NCI-H2227 (cell line): ENCODE measurements around the gene LOXL4.

Experiments
- DNase-seq: peaks from one replicate; lab custom pipeline; 2025; ENCODE audit not compliant: unreplicated experiment; lab: John Stamatoyannopoulos, UW

The LOXL4 gene

DNA sequence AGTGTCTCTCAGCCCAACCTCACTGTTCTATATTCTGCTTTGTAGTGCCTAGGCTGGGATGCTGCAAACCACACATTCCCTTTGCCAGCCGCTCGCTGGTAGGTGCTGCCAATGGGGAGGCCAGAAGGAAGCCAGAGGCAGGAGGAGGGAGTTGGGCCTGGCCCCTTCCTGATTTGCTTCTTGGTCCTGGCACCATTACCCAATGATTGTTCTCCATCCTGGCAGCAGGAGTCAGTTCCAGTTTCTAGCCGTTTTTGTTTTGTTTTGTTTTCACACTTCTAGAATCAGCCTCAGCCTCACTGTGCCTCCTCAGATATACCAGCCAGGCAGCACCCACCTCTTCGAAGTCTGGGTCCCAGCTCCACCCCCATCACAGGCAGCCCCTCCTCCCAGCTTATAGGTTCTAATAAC lies 27.4 kb upstream of the LOXL4 start:
- no peak for DNase-seq

DNA sequence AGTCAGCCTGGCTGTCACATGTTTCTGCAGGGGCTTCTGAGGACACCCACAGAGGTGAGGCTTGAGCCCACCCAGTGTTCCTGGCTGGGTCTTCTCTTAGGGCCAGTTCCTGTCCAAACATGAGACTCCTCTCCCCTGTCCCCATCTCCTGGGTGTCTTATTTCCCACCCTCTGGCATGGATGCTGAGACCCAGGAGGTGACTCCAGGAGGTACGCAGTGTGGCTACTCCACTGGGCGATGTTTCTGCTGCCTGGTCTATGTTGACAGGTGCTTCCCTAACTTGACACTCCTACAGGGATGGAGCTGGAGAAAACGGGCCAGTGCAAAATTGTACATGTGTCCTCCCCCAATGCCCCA lies 26.3 kb upstream of the LOXL4 start:
- DNase-seq = no peak

DNA sequence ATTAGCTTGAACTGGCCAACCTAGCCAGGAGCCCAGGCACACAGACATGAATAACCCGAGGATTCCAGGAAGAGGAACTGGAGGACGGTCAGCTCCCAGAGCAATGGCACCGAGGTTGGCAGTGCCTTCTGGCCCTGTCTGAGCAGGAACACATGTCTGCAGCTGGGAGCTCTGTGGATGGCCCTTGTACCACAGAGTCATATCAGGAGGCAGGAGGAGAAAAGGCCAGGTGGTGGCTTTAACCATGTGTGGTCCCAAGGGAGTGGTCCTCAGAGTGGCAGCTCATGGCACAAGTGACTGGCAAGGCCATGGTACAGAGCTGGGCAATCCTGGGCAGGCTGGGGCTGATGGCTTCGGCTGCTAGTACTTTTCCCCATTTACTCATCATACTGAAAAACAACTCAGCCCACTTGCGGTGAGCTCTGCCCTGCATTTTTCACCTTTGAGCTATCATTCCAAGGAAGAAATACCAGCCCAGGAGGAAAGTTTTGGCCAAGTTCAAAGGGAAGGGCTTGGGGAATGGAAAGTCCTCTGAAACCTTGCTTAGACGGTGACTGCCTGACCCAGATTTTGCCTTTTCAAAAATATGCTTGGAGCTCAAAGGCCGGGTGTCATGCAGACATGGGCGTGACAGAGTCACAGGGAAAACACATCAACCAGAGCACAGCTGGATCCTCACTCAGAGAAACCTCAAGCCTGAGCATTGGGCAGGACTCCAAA lies 25.7 kb upstream of the LOXL4 start:
- no peak for DNase-seq

DNA sequence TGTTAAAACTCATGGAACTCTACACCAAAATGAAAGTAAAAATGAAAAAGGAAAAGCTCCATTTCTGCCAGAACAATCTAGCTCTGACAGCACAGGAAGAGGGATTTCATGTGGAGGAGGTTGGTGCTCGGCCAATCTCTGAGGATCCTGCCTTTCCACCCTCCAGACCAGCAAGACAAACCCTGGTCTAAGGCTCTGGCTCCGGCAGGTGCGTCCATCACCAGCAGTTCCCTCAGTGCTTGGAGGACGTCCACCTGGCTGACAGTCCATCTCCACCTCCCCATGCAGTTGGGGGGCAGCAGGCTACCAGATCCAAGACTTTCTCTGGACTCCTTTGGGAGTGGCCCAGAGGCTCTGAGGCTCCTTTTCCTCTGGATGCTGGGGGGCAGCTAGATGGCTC lies 25.0 kb upstream of the LOXL4 start:
- DNase-seq = no peak

DNA sequence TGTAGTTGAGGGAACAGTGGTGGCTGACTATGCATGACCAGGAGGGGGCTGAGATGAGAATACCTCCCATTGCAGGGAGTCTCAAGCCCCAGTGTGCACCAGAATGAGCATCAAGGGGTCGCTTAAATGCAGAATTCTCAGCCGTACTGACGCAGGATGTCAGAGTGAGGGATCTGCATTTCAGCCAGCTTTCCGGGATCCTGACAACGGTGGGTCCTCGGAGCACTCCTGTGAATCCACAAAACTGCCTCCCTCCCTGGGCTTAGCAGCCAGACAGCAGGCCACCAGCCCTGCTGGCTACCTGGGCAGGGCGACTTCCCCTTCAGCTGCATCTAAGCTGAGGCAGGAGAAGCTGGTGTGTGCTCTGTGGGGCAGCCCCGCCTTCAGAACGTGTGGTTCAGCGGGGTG lies 21.8 kb upstream of the LOXL4 start:
- DNase-seq = no peak

DNA sequence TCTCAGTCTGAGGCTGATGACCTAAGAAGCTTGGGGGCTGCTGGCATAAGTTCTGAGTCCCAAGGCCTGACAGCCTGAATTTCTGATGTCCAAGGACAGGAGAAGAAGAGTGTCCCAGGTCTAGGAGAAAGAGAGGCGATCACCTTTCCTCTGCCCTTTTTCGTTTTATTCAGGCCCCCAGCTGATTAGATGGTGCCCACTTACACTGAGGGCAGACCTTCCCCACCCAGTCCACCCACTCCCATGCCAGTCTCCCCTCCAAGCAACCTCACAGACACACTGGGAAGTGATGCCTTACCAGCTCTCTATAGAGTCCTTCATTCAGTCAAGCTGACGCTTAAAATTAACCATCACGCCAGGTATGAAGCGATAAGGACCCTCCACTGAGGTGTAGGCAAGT lies 19.3 kb upstream of the LOXL4 start:
- DNase-seq = no peak

DNA sequence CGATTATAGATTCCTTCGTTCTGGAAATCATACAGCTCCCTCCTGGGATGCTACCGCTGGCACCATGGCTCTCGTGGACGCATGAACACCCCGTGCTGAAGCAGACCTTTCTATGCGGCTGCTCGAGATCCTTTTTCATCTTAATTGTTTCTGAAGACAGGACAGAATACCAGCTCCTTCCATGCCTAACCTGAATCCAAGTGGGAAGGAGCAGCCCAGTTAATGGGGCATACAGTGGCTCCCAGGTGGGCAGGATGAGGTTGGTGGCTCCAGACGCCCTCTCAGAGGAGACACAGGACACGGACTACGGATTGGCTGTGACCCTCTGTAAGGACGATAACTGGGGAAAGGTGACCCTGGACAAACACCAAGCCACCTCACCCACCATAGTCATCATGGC lies 18.4 kb upstream of the LOXL4 start:
- no peak for DNase-seq

DNA sequence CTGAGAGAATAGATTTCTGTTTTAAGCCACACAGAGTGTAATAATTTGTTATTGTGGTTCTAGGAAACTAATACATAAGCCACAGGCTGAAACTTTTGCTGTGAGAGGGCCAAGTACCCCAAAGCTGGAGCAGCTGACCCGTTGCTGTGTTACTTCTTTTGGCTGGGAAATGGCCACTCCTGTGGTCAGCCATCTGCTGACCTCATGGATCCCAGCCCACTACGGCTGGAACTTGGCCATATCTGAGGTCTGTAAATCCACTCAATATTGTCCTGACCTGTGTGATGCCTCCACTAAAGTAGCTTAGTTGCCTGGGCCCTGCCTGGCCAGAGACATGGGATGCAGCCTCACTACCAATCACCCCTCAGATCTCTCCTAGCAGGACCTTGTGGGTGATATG lies 17.4 kb upstream of the LOXL4 start:
- DNase-seq = no peak

DNA sequence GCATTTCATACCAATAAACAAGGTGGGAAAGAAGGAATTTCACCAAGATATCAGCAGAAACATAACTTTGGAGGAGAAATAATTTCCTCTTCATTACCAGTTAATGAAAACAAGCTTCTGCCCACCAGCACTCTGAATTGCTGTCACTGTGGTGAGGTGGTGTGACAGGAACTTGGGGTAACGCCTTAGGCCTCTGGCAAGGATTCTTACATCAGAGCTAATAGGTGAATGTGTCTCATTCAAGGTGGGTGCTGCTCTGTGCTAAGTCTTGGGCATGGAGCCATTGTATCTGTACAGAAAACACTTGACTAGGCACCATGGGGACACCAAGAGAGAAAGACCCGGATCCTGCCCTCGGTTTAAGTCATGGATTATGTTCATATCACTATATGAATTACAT lies 8.3 kb upstream of the LOXL4 start:
- no peak for DNase-seq

DNA sequence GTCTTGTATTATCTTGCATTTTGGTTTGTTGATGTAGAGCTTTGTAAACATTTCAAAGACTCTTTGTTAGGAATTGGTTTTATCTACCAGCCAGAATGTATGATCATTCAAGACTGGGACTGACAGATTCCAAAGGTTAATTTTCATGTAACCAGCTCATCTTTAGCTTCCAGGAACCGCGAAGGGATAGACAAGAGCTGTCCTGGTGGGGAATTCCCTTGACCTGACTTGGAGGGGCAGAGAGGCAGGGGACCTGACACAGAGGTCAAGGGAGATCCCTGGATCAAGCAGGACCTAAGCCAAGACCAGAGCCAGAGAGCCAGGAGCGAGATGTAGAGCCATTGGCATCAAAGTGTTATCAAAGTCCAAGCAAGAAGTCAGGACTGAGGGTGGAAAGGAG lies 6.6 kb upstream of the LOXL4 start:
- DNase-seq = no peak

DNA sequence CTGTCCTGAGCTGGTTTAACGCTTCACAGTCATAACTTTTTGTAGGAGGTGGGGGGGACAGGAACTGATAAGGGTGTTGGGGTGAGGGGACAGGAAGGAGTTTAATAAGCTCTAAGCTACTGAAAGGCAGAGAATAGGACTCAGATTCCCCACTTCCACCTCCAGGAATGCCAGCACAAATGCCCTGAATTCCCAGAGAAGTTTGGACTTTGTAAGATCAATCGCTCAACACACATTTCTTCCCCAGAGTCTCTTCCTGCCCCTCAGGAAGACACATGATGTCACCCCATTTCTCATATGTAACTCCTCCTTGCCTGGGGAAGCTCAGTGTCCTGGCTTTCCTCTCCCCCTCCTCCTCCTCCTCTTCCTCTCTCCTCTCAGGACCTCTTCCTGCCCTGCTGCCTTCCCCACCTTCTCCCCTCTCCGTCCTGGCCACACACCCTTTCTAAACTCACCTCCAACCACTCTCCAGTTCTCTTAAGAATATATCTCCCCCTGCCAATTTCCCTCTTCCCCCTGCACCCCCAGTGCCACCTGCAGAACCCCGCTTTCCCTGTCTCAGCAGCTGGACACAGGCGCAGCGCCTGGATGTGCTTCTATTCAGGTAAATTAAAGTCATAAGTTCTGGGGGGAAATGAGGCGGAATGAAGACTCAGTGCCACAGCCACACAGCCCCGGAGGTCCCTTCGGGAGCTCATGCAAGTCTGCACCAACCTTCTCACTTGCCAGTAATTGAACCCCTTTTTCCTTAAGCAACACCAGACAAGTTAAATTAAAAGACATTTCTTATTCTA lies 5.3 kb upstream of the LOXL4 start:
- no peak for DNase-seq

DNA sequence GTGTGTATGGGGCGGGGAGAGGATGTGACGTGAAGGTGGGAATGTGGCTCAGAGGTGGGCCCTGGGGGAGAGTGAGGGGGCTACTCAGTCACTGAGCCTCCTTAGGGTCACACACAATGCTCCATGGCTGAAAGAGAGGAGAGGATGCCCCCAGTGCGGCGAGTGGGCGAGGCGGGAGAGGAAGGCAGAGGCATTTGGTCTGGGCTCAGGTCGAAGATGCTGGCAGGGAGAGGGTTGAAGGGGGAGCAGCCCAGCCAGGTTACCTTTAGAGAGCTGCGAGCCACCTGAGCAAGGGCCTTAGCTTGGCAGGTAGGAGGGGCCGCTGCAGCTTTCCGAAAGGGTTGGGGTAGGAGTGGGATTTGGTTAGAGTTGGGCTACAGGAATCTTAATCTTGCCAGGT lies 4.7 kb upstream of the LOXL4 start:
- DNase-seq = no peak

DNA sequence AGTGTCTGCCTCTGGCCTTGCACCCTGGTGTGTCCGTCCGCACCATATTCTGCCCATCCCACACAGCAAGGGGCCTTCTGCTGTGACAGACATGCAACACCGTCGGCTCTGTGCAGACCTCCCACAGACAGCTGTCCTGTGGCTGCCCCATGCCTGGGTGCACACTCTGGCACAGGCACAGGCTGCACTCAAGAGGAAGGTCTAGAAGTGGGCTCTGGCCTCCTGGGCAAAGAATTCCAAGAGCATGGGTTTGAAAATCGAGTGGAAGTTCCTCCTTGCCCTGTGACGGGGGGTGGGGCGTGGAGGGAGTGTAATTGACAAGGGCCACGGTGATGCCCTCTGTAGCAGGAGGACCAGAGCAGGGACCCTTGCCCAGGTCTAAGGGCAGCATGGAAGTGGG lies 4.3 kb upstream of the LOXL4 start:
- DNase-seq = no peak

DNA sequence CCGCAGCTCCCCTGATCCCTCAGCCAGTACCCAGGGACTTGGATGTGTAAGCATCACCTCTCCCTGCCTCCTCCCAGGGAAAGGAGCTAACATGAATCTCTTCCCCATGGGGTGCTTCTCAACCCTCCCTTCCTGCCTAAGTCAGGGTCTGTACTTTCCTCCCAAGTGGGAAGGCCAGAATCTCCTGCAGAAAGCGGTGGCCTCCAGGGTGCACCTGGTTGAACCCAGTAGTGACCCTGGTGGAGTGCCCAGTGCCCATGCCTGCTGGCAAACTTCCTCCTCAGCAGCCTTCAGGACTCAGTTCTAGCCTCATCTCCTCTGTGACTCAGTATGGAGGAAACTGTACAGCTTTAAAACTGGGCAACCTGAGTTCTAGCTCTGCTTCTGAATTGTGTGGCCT lies 2.8 kb upstream of the LOXL4 start:
- no peak for DNase-seq

DNA sequence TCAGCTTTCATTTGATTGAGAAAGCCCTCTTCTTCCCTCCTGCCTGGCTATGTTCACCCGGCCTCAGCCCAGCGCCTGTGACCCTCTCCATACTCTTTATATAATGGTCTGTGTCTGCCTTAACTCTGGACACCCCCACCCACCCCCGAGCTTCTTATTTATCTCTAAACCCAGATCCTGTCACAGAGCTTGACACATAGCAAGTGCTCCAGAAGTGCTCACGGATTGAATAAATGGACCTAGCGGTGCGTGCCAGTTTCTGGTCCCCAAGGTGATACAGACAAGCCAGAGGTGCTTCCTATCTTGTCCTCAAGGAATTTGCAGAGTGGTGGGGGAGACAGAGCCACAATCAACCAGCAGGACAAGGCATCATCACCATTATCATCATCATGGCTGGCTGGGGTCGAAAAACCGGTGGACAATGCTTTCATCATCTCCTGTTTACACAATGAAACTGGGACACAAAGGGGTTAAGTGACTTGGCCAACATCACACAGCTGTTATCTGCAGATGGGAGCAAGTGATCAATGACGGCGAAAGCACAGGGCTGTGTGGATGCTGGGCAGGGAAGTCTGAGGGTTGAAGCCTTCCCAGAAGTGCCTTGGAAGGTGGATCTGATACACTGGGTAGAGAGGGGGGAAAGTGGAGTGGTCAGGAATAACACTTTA lies 2.2 kb upstream of the LOXL4 start:
- no peak for DNase-seq

DNA sequence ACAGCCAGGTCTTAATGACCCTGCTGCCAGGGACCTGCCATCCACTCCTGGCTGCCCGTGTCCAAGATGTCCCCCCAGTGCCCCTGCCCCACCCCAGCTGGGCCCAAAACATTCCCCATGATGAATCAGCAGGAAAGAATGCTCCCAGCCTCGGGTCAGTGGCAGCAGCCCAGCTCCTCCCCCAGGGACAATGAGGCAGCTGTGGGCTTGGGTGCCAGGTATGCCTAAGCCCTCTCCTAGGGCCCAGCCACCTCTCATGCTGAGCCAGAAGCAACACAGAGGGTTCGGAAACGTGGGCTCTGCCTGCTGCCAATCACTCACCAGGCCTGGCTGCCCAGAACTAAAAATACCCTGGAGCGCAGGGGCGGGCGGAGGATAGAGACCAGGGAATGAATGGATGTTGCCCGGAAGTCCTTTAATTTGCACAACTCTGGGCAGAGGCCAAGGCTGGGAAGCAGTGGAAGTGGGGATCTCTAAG lies 1.5 kb upstream of the LOXL4 start:
- no peak for DNase-seq

DNA sequence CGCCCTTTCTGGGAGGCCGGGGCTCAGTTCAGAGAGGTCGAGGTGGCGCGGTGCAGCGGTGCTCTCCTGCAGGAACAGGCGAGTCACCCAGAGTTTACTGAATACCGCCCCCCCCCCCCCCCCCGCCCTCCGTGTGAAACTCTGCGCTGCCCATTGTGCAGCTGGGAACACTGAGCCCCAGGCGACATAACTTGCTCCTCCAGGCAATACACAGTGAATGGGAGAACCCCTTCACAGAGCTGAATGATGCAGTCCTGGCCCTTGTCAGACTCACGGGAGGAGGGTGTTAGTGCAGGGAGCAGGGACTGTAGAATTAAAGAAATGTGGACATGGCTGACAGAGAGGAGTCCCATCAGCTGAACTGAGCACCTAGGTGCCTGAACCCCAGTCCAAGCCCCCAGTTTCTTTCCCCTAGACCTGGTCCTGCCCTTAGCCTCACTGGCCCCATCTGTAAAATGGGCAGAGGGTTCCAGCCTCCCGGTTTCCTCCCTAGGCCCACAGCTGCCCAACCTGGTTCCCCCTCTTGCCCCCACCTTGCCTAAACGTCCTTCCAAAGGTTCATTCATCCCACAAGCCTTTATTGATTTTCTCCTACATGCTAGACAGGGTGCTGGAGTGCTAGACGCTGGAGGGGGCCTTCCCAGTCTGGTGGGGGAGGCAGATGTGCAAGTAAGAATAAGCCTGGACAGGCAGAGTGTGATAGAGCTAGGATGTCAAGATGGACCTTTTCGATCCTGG lies 869 bp upstream of the LOXL4 start:
- no peak for DNase-seq

DNA sequence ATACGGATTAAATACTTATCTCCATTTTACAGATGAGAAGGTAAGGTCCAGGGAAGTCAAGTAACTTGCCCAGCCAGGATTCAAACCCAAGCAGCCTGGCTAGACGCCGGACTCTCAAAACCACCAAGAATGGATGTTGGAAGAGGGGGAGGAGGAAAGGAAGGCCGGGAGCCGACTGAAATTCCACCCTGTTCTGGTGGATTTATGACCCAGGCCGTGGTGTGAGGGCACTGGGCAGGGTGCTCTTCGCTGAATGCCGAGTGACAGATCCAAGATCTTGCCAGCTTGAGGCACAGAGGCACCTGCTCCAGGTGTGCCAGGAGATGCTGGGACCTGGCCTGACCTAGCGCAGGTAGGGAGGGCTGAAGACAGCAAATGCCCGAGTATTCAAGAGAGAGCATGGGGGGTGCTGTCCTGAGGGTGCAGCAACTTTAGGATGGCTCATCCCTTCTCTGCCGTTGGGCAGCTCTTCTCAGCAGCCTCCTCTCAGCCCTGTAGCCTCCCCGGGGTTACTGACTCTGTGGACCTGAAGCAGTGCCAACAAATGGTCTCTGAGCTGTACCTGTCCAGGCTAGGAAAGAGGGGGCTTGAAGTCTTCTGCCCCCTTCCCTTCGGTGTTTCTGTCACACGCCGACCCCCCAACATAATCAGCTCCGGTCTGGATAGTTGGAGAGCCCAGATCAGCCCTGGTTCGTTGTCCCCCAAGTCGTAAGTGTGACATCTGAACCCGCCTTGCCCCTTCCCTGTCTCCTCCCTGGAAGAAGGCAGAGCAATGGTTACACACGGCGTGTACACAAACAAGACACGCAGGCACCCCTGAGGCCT lies 713 bp downstream of the LOXL4 start:
- DNase-seq = no peak

DNA sequence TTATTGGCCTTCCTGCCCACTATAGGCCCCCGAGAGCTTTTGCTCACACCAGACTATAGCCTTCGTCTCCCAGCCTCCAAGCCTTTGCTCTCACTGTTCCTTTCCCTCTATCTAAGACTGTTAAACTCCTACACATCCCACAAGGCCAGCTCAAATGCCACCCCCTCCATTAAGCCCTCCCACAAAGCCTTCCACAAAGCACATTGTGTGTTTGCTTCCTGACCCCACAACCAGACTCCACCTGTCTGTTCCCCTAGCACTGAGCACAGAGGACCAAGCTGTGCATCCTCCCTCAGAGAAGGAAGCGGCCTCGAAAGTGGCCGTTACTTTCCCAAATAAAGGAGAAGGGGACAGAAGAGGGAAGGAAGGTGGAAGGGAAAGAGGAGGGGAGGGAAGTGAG lies 1.3 kb downstream of the LOXL4 start:
- DNase-seq = no peak
